PC-3 (cell line): ENCODE measurements around the gene NCF4.

Experiments
- EZH2phosphoT487 ChIP-seq: fragments of 300-600 bp; sonication (generic); IDR thresholded peaks from 2 replicates; pipeline ENCODE4 v1.6.1; 2018; ENCODE audit warnings: mild to moderate bottlenecking, antibody characterized with exemption, low read length, borderline replicate concordance
- TF ChIP-seq, protein P1 (sequence below): fragments of 300-600 bp; sonication (generic); conservative IDR thresholded peaks from 2 replicates; pipeline ENCODE4 v1.5.1; 2017; ENCODE audit warnings: antibody characterized with exemption, low read depth, mild to moderate bottlenecking, low read length

DNA sequence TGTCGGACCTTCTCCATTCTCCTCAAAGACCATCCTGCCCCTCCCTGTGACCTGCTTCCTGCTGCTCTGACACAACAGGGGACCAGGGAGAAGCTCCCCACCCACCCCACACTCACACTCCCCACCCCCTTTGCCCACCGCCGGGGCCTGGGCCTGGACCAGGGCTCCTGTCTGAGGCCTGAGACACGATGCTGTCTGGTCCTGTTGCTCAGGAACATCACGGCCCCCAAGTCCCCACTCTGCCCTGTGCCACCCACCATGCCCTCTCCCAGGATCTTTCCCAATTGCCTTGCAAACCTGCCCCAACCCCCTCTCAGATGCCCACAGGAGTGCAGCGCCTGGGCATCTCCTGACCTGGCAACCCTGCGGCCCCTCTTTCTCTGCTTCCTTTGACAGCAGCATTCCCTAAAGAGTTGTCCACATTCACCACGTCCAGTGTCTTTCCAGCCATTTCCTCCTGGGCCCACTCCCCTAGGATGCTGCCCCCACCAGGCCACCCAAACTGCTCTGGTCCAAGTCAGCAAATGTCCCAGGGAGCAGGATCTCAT lies 63.4 kb downstream of the NCF4 start:
- TF ChIP-seq, protein P1, sequence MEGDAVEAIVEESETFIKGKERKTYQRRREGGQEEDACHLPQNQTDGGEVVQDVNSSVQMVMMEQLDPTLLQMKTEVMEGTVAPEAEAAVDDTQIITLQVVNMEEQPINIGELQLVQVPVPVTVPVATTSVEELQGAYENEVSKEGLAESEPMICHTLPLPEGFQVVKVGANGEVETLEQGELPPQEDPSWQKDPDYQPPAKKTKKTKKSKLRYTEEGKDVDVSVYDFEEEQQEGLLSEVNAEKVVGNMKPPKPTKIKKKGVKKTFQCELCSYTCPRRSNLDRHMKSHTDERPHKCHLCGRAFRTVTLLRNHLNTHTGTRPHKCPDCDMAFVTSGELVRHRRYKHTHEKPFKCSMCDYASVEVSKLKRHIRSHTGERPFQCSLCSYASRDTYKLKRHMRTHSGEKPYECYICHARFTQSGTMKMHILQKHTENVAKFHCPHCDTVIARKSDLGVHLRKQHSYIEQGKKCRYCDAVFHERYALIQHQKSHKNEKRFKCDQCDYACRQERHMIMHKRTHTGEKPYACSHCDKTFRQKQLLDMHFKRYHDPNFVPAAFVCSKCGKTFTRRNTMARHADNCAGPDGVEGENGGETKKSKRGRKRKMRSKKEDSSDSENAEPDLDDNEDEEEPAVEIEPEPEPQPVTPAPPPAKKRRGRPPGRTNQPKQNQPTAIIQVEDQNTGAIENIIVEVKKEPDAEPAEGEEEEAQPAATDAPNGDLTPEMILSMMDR, result no peak
- TF ChIP-seq EZH2phosphoT487, result no peak
